Stimulated activated CD4-positive, alpha-beta T cell treated with anti-CD3 and anti-CD28 coated beads, TNF-alpha, amount 100 ng/mL, for 48 hours (primary cell): ENCODE data around the gene SNX9.
"Not testable (repeated sequence)": the region's sequence is repeated elsewhere in the genome, so short reads cannot be mapped to it uniquely, and the experiment has no call there.

Experiments
- DNase-seq, 3 donors: peaks; one replicate each; pipeline ENCODE4 v3.0.0-alpha.2; 2020; ENCODE audit warnings: low read depth in 3 of 3

The SNX9 gene

GRCh38 chr6:157887892-157888291 is 64.8 kb downstream of the SNX9 start:
- DNase-seq, result no peak

- no peak for DNase-seq
Measured at GRCh38 chr6:157891544-157892362, 68.7 kb downstream of the SNX9 start.

DNA sequence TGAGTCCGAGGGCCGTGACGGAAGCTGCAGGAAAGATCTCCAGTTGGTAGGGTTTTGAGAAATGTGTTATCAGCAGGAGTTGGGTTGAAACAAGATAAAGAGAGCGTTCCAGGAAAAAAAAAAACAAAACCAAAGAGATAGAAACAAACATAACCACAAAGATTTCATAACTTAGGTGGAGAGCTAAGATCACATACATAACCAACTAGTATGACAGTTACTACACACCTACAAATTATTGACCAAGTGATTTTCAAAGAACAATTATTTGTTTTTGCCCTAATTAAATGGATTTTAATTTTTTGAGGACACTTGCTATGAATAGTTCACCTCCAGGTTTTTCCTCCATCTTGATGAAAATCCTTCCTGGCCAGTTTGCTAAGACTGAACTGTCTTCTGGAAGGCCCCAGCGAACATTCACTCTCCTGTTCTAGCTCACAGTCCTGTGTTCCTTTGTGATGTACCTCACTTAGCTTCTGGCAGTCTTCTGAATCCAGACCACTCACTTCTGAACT is 69.4 kb downstream of the SNX9 start:
- DNase-seq, result no peak

- DNase-seq, result no peak
Measured at GRCh38 chr6:157893238-157893637, 70.2 kb downstream of the SNX9 start.

DNA sequence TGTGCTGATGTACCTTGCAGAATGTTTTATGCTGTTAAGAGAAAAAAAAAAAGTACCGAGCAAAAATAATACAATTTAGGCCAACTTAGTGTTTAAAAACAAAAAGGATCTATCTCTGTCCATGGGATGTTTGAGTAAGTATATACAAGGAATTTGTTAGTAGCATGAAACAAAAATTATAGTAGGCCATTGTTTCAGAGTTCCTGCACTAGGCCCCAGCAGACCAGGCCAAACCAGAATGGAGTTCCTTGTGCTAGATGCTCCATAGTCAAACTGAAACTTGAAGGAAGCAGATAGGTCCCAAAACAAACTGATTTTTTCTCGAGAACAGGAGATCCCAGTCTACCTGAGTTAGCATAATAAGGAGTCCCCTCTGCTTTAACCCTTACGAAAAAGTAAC is 72.5 kb downstream of the SNX9 start:
- DNase-seq, result no peak

DNA sequence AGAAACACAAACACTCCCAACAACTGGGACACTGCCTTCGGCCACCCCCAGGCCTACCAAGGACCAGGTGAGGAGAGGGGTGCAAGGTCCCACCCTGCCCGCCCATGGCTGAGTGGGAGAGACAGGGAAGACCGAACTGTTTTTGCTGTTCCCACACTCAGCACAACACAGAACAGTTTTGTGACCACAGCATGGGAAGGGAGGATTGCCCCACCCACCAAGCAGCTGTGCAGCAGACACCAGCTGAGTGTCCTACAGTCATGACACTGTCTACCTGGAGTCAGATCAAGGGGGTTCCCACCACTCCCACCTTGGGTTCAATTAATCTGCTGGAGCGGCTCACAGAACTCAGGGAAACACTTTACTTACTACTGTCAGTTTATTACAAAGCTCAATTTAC is 73.9 kb downstream of the SNX9 start:
- DNase-seq, result no peak

DNA sequence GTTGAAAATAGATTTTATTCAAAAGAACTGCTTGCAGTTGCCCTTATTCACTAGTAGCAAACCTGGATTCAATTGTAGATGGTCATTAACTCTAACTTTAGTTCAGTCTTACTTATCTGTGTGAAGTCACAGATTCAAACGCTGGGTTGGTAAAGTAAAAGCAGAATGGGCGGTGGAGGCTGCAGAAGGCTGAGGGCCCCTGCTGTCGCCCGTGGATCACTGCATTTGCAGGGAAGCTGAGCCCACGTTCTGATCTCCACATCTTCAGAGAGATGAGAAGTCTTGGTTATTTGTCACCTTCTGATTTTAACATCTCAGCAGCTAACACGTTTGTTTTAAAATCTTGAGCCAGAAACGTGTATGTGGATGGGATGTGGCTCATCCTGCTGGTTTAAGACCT is 75.1 kb downstream of the SNX9 start:
- no peak for DNase-seq

GRCh38 chr6:157898640-157899039 is 75.6 kb downstream of the SNX9 start:
- DNase-seq, result no peak

- not testable (repeated sequence) for DNase-seq
Measured at GRCh38 chr6:157900262-157900661, 77.2 kb downstream of the SNX9 start.

DNA sequence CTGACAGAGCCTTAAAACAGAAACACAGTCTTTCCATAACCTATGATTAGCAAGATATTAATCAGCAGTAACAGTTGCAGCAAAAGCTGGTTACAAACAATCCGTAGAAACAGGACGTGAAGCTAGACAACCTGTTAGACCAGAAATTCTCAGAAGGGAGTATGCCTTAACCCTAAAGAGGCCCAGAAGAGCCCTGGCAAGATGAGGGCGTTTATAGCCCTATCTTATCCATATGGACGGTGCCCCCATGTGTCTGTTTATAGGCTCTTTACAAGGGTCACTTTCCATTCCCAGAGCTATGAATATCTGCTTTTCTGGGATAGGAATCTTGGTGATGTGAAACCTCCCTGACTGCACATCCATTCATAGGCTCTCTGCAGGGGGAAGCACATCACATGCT is 77.7 kb downstream of the SNX9 start:
- not testable (repeated sequence) for DNase-seq

- no peak for DNase-seq
Measured at GRCh38 chr6:157904999-157905398, 82.0 kb downstream of the SNX9 start.

DNA sequence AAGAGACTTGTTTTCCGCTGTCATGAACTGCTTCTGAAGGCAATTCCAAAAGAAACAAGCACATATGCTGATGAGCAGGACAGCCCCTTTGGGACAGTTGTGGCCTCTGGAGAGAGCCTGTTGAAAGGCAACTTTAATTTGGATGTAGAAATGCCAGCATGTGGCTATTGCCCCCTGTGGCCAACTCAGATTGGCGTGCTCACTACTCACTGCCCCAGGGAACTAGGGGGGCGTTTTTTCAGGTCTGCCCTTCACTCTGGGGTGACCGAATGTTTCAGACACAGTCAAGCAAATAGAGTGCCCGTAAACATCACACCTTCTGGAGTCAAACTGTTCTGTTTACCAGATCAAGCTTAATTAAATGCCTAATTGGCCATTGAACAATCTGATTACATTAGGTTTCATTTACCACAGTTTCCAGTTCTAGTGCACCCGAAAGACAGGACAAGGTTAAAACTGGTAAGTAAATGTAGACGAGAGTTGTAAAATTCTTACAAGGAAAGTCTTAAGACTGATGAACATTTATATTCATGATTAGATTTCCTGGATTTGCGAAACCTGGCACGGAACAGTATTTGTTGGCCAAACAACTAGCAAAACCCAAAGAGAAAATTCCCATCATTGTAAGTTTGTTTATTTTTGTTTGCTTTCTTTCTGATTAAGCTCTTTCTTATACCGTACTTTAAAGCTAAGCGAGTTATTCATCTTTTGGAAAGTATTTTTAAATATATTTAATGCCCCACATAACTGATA is 82.7 kb downstream of the SNX9 start:
- no peak for DNase-seq

GRCh38 chr6:157906537-157907061 is 83.6 kb downstream of the SNX9 start:
- no peak for DNase-seq

GRCh38 chr6:157907651-157908050 is 84.6 kb downstream of the SNX9 start:
- no peak for DNase-seq

DNA sequence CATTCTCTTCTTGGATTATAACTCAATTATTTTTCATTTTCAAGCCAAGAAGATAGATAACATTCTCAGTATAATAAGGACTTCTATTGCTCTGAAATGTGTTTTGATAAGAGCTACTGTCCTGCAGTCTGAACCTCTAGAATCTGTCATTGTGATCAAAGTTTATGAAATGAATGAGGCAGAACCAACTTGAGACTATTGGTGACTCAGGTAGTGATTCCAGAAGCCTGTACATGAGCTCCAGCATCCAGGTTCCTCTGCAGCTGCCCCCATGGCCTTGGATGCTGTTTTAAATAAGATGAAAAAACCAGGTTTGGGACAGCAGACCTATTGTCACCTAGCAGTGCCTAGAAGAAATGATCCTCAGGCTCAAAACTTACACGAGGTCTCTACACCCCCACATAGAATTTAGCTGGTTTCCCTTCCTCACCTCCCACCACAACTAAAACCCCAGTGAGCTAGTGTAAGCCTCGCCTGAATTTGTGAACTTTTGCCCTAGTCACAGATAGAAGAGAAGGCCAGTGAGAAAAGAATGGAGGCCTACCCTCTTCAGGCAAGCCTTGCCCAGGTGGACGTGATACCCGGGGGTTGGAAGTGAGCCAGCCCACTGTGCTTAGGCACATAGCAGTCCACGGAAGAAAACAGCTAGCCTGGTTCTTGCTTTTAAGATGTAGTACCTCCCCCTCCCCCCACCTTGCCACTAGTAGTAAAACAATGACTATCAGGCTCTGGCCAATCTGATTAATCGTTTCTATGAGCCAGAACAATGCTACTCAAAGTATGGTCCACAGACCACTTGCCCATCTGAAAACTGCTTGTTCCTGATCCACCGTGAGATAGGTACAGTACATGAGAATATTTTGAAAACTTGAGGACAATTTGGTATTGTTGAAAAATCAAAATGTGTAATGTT is 85.6 kb downstream of the SNX9 start:
- DNase-seq, result no peak

DNA sequence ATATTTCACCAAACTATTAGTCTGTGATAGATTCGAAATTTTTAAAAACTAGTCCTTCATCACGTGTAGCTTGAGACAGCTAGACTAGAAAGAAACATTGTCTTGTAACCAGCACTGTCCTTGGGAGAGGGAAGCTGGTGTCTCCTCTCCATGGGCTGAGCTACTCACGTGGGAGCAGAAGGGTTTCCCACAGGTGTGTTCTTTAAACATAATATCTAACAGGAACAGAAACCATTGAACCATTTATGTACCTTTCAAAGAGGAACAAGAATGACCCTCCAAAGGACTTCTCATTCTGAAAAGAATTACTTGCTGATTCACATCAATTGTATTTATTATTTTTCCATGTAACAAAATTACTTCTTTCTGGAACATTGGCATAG is 86.2 kb downstream of the SNX9 start:
- DNase-seq, result no peak

GRCh38 chr6:157911278-157911677 is 88.2 kb downstream of the SNX9 start:
- DNase-seq, result no peak

- no peak for DNase-seq
Measured at GRCh38 chr6:157911786-157912185, 88.7 kb downstream of the SNX9 start.

DNA sequence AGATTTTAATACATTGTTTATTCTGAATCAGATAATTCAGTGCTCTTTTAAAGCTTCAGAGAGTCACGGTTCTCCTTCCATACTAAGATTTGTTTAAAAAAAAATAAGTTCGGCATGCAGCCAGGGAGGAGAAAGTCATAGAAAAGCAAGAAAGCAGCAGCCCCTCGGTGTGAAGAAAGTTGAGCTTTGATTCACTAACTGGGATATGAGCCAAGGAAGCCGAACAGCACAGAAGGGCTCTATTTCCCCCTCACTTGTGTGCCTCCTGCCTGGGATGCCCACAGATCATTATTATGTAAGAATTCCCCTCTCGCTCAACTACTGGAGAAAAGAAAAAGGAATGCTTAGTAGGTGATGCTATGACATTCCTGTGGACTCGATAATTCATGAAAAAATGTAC is 89.3 kb downstream of the SNX9 start:
- no peak for DNase-seq

DNA sequence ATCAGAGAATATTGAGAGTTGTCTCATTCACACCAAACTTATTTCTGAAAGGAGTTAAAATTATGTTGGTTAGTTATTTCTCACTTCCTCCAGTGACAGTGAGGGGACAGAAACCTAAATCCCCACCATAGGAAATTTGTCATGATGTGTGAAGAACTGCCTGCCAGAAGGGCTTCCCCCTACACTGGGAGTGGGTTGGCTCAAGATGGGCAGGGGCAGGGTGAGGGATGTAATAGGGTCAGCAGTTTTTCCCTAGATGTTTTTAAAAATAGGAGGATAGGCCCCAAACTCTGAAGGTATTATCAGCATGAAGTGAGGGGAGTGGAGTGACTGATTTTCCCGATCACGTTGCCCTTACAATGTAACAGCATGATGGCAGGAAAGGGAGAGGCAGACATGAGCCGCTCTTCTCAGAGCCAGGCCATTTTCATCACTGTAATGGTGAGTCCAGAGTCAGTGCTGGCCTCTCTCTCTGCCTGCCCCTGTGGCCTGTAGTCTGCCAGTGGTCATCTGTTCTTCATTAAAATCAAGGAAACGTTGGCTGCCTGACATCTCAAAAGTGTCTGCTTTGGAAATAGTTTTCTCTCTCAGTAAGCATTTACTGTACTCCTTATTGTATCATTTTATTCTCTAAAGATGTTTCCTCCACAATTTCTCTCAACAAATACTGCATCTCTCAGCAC is 98.8 kb downstream of the SNX9 start:
- no peak for DNase-seq

DNA sequence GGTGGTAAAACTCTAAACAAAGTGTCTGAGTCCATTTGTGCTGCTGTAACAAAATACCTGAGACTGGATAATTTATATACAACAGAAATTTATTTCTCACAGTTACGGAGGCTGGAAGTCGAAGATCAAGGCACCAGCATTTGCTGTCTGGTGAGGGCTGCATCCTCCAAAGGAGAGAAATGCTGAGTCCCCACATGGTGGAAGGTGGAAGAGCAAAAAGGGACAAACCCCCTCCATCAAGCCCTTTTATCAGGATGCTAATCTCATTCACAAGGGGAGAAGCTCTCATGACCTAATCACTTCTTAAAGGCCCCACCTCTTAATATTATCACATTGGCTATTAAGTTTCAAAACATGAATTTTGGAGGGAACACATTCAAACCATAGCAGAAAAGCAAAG is 102.7 kb downstream of the SNX9 start:
- DNase-seq, result no peak
